Neuronal stem cell (in vitro differentiated cells): Measurements from ENCODE around the gene YTHDF1.

Experiments
- DNase-seq: peaks from one replicate; pipeline ENCODE4 v3.0.0-alpha.2; 2013; ENCODE audit warnings: low spot score
- H2AFZ ChIP-seq: one replicate; pipeline ENCODE4 v1.6.1; 2013; ENCODE audit warnings: mild to moderate bottlenecking, low read length, inconsistent platforms
- H2AK5ac ChIP-seq: 2 replicates; pipeline ENCODE4 v1.6.1; 2013; ENCODE audit warnings: low read depth, mild to moderate bottlenecking, inconsistent platforms, low read length, moderate library complexity, mixed read lengths
- H2BK120ac ChIP-seq: 2 replicates; pipeline ENCODE4 v1.6.1; 2013; ENCODE audit warnings: low read depth, mild to moderate bottlenecking, inconsistent platforms, low read length, moderate library complexity, mixed read lengths
- H2BK12ac ChIP-seq: one replicate; pipeline ENCODE4 v1.6.1; 2013; ENCODE audit warnings: low read length, inconsistent platforms
- H2BK15ac ChIP-seq: 2 replicates; pipeline ENCODE4 v1.6.1; 2013; ENCODE audit warnings: mild to moderate bottlenecking, low read length, inconsistent platforms, mixed read lengths
- H2BK5ac ChIP-seq: one replicate; pipeline ENCODE4 v1.6.1; 2013; ENCODE audit warnings: inconsistent platforms, mild to moderate bottlenecking, low read length, moderate library complexity
- H3K14ac ChIP-seq: one replicate; pipeline ENCODE4 v1.6.1; 2013; ENCODE audit warnings: low read length, inconsistent platforms
- H3K18ac ChIP-seq: 2 replicates; pipeline ENCODE4 v1.6.1; 2013; ENCODE audit warnings: low read length, inconsistent platforms
- H3K23ac ChIP-seq: 2 replicates; pipeline ENCODE4 v1.6.1; 2013; ENCODE audit warnings: low read depth, mild to moderate bottlenecking, mixed read lengths, low read length, inconsistent platforms; ENCODE audit not compliant: poor library complexity
- H3K27ac ChIP-seq: replicated peaks from 3 replicates; pipeline ENCODE4 v1.5.1; 2013; ENCODE audit warnings: low read length, inconsistent platforms
- H3K27me3 ChIP-seq, 3 experiments: 2 replicates each; pipeline ENCODE4 v1.6.1; 2013; ENCODE audit warnings: low read length in 3 of 3, mild to moderate bottlenecking in 2 of 3, inconsistent platforms in 1 of 3, low read depth in 1 of 3, mixed read lengths in 1 of 3, moderate library complexity in 1 of 3; ENCODE audit not compliant: control insufficient read depth in 3 of 3, insufficient read depth in 3 of 3
- H3K36me3 ChIP-seq, 2 donors: replicated peaks in 1 of 2; 2 replicates each; pipeline ENCODE4 v1.6.1; 2013; ENCODE audit warnings: low read length in 2 of 2; ENCODE audit not compliant: control insufficient read depth in 2 of 2, insufficient read depth in 2 of 2
- H3K4ac ChIP-seq: 2 replicates; pipeline ENCODE4 v1.6.1; 2013; ENCODE audit warnings: inconsistent platforms, mild to moderate bottlenecking, low read length, moderate library complexity
- H3K4me1 ChIP-seq, 2 donors: 1 replicate in 1 of 2; 2 replicates in 1 of 2; pipeline ENCODE4 v1.6.1; 2013; ENCODE audit warnings: low read length in 2 of 2, low read depth in 1 of 2; ENCODE audit not compliant: control insufficient read depth in 2 of 2, insufficient read depth in 1 of 2
- H3K4me2 ChIP-seq: one replicate; pipeline ENCODE4 v1.6.1; 2013; ENCODE audit warnings: mild to moderate bottlenecking, low read length, inconsistent platforms; ENCODE audit not compliant: insufficient read depth, poor library complexity, severe bottlenecking
- H3K4me3 ChIP-seq, 2 donors: 2 replicates each; pipeline ENCODE4 v1.5.1; 2013; ENCODE audit warnings: low read length in 2 of 2, mild to moderate bottlenecking in 2 of 2, inconsistent platforms in 1 of 2, moderate library complexity in 1 of 2
- H3K79me1 ChIP-seq: one replicate; pipeline ENCODE4 v1.6.1; 2013; ENCODE audit warnings: low read depth, mild to moderate bottlenecking, inconsistent platforms, low read length, moderate library complexity
- H3K9ac ChIP-seq: one replicate; pipeline ENCODE4 v1.6.1; 2013; ENCODE audit warnings: mild to moderate bottlenecking, low read depth, low read length, inconsistent platforms; ENCODE audit not compliant: poor library complexity
- H3K9me3 ChIP-seq, 2 donors: replicated peaks in 1 of 2; 2 replicates each; pipeline versions ENCODE3 to v1.6.1; 2013; ENCODE audit warnings: low read length in 2 of 2, mild to moderate bottlenecking in 2 of 2, inconsistent platforms in 1 of 2, low read depth in 1 of 2, mixed read lengths in 1 of 2, moderate library complexity in 1 of 2; ENCODE audit not compliant: control insufficient read depth in 2 of 2, insufficient read depth in 1 of 2
- H4K8ac ChIP-seq: one replicate; pipeline ENCODE4 v1.6.1; 2013; ENCODE audit warnings: low read depth, mild to moderate bottlenecking, inconsistent platforms, low read length, moderate library complexity
- H4K91ac ChIP-seq: one replicate; pipeline ENCODE4 v1.6.1; 2013; ENCODE audit warnings: low read length, low read depth, mild to moderate bottlenecking, inconsistent platforms; ENCODE audit not compliant: poor library complexity
- WGBS, 2 donors: extraction: QIAGEN DNeasy Blood & Tissue Kit; methylation state at CpG; one replicate each; pipeline ENCODE4 v1.1.7; 2013; ENCODE audit warnings: missing lambda C conversion rate in 2 of 2, mixed read lengths in 1 of 2; ENCODE audit not compliant: insufficient read length in 2 of 2, insufficient replicate concordance in 1 of 2; ENCODE audit errors: extremely low coverage in 2 of 2; 5-methylcytosine and 5-hydroxymethylcytosine counted together

Gene YTHDF1

DNA sequence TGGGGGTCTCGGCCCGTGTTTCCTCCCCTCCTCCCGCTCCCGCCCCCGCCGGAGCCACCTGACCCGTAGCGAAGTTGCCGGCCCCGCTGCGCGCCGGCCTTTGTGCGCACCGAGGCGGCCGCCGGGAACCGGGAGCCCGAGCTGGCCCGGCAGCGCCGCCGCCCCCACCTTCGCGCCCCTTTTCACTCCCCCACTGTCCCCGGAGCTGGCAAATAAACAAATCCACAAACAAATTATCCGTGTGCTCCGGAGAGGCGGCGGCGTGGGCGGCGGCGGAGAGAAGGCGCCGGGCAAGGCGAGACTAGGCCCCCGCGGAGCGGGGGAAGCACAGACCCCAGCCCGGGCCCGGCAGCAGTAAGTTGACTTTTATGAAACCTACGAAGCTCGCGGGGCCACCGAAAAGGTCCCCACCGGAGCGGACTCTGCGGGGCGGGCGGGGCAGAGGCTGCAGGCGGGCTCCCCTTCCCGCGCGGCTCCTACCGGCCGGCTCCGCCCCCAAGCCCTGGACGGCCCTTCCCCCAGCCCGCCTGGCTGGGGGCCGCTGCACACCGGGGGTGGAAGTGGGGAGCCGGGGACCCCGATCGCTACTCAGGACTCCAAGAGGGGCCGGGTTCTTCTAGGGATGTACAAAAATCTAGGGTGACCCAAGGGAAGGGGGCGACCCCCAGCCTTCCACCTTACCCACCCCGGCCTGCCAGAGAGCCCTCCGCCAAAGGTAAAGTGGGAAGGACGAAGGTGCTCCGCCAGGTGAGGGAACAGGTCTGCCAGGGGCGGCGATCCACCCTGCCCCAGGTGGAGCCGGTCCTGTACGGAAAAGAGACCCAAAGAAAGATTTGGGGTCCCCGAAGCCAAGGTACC lies 40.7 kb downstream of the YTHDF1 start:
- no peak overlapping the region for H3K14ac ChIP-seq
- H3K4me1 ChIP-seq, result peaks cover 44 to 46% of the 10 kb centered on the region in 2 donors
- H3K9ac ChIP-seq, result no peak overlapping the region
- peak overlapping the region; percentile 89 for H2AFZ ChIP-seq
- H2BK120ac ChIP-seq, result peak overlapping the region; percentile 31
- H3K23ac ChIP-seq, result no peak overlapping the region
- H3K18ac ChIP-seq, result peak overlapping the region; percentile 85
- H2AK5ac ChIP-seq, result peak overlapping the region; percentile 99
- no peak overlapping the region for H3K27ac ChIP-seq
- H4K91ac ChIP-seq, result no peak overlapping the region
- H2BK12ac ChIP-seq, result no peak overlapping the region
- peaks cover 0 to 9% of the 10 kb centered on the region in 2 donors for H3K36me3 ChIP-seq
- no peak overlapping the region for H2BK5ac ChIP-seq
- no peak for DNase-seq
- peaks cover 0 to 32% (median 17%) of the 10 kb centered on the region in 3 experiments for H3K27me3 ChIP-seq
- peak overlapping the region; percentile 63 to 79 for H3K4me3 ChIP-seq
- H3K9me3 ChIP-seq, result no peaks in the 10 kb centered on the region
- H4K8ac ChIP-seq, result no peak overlapping the region
- H3K4ac ChIP-seq, result no peak overlapping the region
- H3K79me1 ChIP-seq, result peaks cover 8% of the 10 kb centered on the region
- peak overlapping the region; percentile 89 for H3K4me2 ChIP-seq
- H2BK15ac ChIP-seq, result peak overlapping the region; percentile 37
- WGBS, 2 donors, result no CpG with 5 or more reads among the region's 77 CpGs

GRCh38 chr20:63174309-63175037 lies 41.5 kb downstream of the YTHDF1 start:
- Histone ChIP-seq H3K4ac (peak overlapping the region; percentile 58), H3K14ac (peak overlapping the region; percentile 25), H2BK5ac (peak overlapping the region; percentile 71), H3K79me1 (peaks cover 9% of the 10 kb centered on the region), H2BK15ac (peak overlapping the region; percentile 69), H3K27me3 (peaks cover 0 to 32% (median 17%) of the 10 kb centered on the region in 3 experiments), H3K9me3 (no peaks in the 10 kb centered on the region), H3K27ac (peak overlapping the region; percentile 83), H3K4me3 (peak overlapping the region; percentile 12 to 79), H3K4me1 (peaks cover 38 to 39% of the 10 kb centered on the region in 2 donors), H4K8ac (peak overlapping the region; percentile 89), H2BK12ac (peak overlapping the region; percentile 99), H3K9ac (peak overlapping the region; percentile 12), H3K36me3 (peaks cover 0 to 1% of the 10 kb centered on the region in 2 donors), H3K4me2 (peak overlapping the region; percentile 89), H4K91ac (peak overlapping the region; percentile 80), H2BK120ac (peak overlapping the region; percentile 98), H2AK5ac (peak overlapping the region; percentile 99), H3K18ac (peak overlapping the region; percentile 98), H2AFZ (peak overlapping the region; percentile 89), H3K23ac (peak overlapping the region; percentile 86)
- DNase-seq, result peak; percentile 52
- no CpG with 5 or more reads among the region's 16 CpGs for WGBS, 2 donors

GRCh38 chr20:63173552-63174191 lies 42.3 kb downstream of the YTHDF1 start:
- H3K23ac ChIP-seq, result no peak overlapping the region
- peak overlapping the region; percentile 77 for H2BK12ac ChIP-seq
- no peaks in the 10 kb centered on the region for H3K36me3 ChIP-seq
- H3K9me3 ChIP-seq, result no peaks in the 10 kb centered on the region
- peaks cover 9% of the 10 kb centered on the region for H3K79me1 ChIP-seq
- no peak overlapping the region for H3K4ac ChIP-seq
- H2BK15ac ChIP-seq, result peak overlapping the region; percentile 93
- H3K27ac ChIP-seq, result peak overlapping the region; percentile 83
- no peak overlapping the region for H3K14ac ChIP-seq
- no CpG with 5 or more reads among the region's 22 CpGs for WGBS, 2 donors
- DNase-seq, result peak; percentile 60
- peaks cover 36 to 38% of the 10 kb centered on the region in 2 donors for H3K4me1 ChIP-seq
- peak overlapping the region; percentile 36 for H3K9ac ChIP-seq
- peak overlapping the region; percentile 89 for H4K8ac ChIP-seq
- peak overlapping the region; percentile 98 for H2BK120ac ChIP-seq
- H3K4me3 ChIP-seq, result peak overlapping the region in 1 of 2 donors; percentile 79
- H2BK5ac ChIP-seq, result peak overlapping the region; percentile 71
- peak overlapping the region; percentile 99 for H2AK5ac ChIP-seq
- H3K27me3 ChIP-seq, result peaks cover 0 to 32% (median 17%) of the 10 kb centered on the region in 3 experiments
- H2AFZ ChIP-seq, result peak overlapping the region; percentile 89
- no peak overlapping the region for H4K91ac ChIP-seq
- peak overlapping the region; percentile 98 for H3K18ac ChIP-seq
- H3K4me2 ChIP-seq, result peak overlapping the region; percentile 89
